Measurements from ENCODE around the gene IL11. TPM values are rescaled to one million over a fixed set of nuclear protein-coding genes. Genes with fewer than 3 reads are reported as not detected.

Gene IL11
- total RNA-seq, 1 donor from 2014 or later, result 0.06 TPM

DNA sequence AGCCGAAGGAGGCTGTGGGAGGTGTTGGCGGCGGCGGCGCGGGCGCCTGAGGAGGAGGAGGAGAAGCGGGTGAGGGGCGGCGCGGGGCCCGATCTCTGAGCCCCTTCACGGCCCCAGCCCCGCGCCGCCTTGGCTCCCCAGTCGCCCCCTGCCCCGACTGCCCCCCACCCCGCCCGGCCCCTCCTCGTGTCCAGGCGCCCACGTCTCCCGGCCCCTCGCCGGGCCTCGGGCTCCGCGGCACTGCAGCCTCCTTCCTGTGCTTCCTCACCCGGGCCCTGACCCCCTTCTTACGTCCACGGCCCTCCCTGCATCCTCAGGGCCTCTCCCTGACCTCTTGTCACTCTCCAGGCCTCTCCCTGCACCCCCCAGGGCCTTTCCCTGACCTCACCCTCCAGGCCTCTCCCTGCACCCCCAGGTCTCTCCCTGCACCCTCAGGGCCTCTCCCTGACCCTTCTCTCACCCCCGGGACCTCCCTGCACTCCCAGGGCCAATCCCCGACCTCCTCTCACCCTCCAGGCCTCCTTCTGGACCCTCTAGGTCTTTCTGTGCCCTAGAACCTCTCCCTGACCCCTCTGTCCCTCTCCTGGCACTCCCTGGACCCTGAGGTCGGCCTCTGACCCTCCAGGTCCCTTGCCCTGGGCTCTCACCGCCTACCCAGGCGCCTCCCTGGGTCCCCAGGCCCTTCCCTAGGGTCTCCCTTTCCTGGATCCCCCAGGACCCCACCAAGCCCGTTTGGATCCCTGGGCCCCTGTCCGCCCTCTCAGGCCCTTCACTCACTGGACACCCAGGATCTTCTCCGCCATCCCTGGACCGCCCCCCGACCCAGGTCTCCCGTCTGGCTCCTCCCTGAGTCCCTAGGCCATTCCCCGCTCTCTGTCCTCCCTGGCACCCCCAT, 30.1 kb downstream of the IL11 start:
- Histone ChIP-seq H3K27ac (peak overlapping the region; percentile 56), H3K9me3 (ENCODE audit: low read depth) (no peaks in the 10 kb centered on the region), H3K4me2 (peak overlapping the region; percentile 84), H4K20me1 (ENCODE audit: low read depth) (peaks cover 27% of the 10 kb centered on the region), H3K36me3 (no peaks in the 10 kb centered on the region), H3K27me3 (no peaks in the 10 kb centered on the region), H3K4me1 (peaks cover 8% of the 10 kb centered on the region), H3K4me3 (peak overlapping the region; percentile 95), H3K9ac (peak overlapping the region; percentile 74), H3K79me2 (ENCODE audit: low read depth) (peaks cover 26% of the 10 kb centered on the region), H3F3A (ENCODE audit: low read depth) (peaks cover 13% of the 10 kb centered on the region), H2AFZ (replicated peaks) (no peak overlapping the region)
- Mint-ChIP-seq H3K9me3 (no peaks in the 10 kb centered on the region), H3K4me3 (peak overlapping the region; percentile 98), H3K27me3 (ENCODE audit: insufficient read depth, low read depth) (peaks cover 12% of the 10 kb centered on the region), H3K27ac (peak overlapping the region; percentile 98), H3K36me3 (peaks cover 8% of the 10 kb centered on the region), H3K4me1 (peaks cover 21% of the 10 kb centered on the region)
- no peak for DNase-seq (ENCODE audit: low spot score)
- no peak for TF ChIP-seq EZH2 (IDR thresholded peaks at IDR 0.05)
- TF ChIP-seq, protein P1, sequence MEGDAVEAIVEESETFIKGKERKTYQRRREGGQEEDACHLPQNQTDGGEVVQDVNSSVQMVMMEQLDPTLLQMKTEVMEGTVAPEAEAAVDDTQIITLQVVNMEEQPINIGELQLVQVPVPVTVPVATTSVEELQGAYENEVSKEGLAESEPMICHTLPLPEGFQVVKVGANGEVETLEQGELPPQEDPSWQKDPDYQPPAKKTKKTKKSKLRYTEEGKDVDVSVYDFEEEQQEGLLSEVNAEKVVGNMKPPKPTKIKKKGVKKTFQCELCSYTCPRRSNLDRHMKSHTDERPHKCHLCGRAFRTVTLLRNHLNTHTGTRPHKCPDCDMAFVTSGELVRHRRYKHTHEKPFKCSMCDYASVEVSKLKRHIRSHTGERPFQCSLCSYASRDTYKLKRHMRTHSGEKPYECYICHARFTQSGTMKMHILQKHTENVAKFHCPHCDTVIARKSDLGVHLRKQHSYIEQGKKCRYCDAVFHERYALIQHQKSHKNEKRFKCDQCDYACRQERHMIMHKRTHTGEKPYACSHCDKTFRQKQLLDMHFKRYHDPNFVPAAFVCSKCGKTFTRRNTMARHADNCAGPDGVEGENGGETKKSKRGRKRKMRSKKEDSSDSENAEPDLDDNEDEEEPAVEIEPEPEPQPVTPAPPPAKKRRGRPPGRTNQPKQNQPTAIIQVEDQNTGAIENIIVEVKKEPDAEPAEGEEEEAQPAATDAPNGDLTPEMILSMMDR (IDR thresholded peaks at IDR 0.05), result no peak
- TF ChIP-seq EZH2phosphoT487 (IDR thresholded peaks at IDR 0.05), result no peak

DNA sequence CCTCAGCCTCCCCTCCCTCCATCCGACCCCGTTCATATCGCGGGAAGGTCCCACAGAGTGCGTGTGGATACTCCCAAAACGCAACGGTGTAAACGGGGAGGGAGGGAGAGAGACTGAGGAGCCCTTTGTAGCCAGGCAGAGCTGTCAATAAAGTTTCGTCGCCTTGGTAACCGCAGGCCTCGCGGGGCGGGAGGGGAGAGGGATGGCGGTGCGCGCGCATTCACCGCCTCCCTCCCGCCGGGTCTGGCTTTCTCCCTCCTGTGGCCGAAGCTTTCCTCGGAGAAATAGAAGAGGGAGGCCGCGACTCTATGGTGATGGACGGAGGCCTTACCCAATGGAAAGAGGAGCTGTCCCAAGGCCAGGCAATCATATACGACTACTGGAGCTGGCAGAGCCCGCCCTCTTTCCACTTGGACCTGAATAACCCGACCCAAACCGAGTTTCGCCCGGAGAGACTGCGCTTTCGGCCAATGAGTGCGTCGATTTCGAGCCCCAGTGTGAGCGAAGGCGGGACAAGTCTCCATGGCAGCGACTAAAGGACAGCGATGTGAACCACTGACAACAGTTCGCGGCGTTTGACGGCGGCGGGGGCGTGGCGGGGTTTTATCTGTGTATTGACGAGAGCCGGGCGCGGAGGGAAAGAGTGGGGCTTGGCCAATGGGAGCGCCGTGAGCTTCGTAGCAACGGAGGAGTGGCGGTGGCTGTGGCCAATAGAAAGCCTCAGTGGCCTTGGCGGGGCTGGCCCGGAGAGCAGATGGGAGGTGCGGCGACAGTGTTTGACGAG, 31.0 kb downstream of the IL11 start, which contains the start of gene KMT5C:
KMT5C (plus strand) TSS at position 772 of the 784 bp plus-strand sequence. CDS start 2,061 bp downstream, outside the sequence.
- peak; percentile 100 for DNase-seq (ENCODE audit: low spot score)
- Histone ChIP-seq H3K4me2 (peak within 1 kb of the TSS; percentile 84), H3K27me3 (no peaks in the 10 kb centered on the region), H3K4me3 (peak within 1 kb of the TSS; percentile 95), H3K4me1 (peaks cover 8% of the 10 kb centered on the region), H3F3A (ENCODE audit: low read depth) (peaks cover 13% of the 10 kb centered on the region), H2AFZ (replicated peaks) (peak within 1 kb of the TSS; percentile 63), H3K9me3 (ENCODE audit: low read depth) (no peaks in the 10 kb centered on the region), H3K36me3 (no peaks in the 10 kb centered on the region), H3K9ac (peak within 1 kb of the TSS; percentile 74), H3K79me2 (ENCODE audit: low read depth) (peaks cover 26% of the 10 kb centered on the region), H3K27ac (peak within 1 kb of the TSS; percentile 88), H4K20me1 (ENCODE audit: low read depth) (peaks cover 27% of the 10 kb centered on the region)
- Mint-ChIP-seq H3K27ac (peak within 1 kb of the TSS; percentile 98), H3K9me3 (no peaks in the 10 kb centered on the region), H3K36me3 (peaks cover 8% of the 10 kb centered on the region), H3K4me1 (peaks cover 18% of the 10 kb centered on the region), H3K27me3 (ENCODE audit: insufficient read depth, low read depth) (peaks cover 12% of the 10 kb centered on the region), H3K4me3 (peak within 1 kb of the TSS; percentile 98)
- TF ChIP-seq EZH2phosphoT487 (IDR thresholded peaks at IDR 0.05) (no peak), EZH2 (IDR thresholded peaks at IDR 0.05) (no peak)
- TF ChIP-seq, protein P1 (IDR thresholded peaks at IDR 0.05), result peak; percentile 19

GRCh38 chr19:55336101-55336500, 34.2 kb downstream of the IL11 start:
- Mint-ChIP-seq H3K27me3 (ENCODE audit: insufficient read depth, low read depth) (peaks cover 19% of the 10 kb centered on the region), H3K4me3 (no peak overlapping the region), H3K36me3 (no peaks in the 10 kb centered on the region), H3K4me1 (peaks cover 12% of the 10 kb centered on the region), H3K9me3 (no peaks in the 10 kb centered on the region), H3K27ac (no peak overlapping the region)
- no peak overlapping the region for H3K27ac ChIP-seq
- H3K9ac ChIP-seq, result no peak overlapping the region
- H3F3A ChIP-seq (ENCODE audit: low read depth), result peaks cover 13% of the 10 kb centered on the region
- no peaks in the 10 kb centered on the region for H3K27me3 ChIP-seq
- no peak for TF ChIP-seq EZH2 (IDR thresholded peaks at IDR 0.05)
- TF ChIP-seq, protein P1 (IDR thresholded peaks at IDR 0.05), result no peak
- TF ChIP-seq EZH2phosphoT487 (IDR thresholded peaks at IDR 0.05), result no peak
- H3K9me3 ChIP-seq (ENCODE audit: low read depth), result no peaks in the 10 kb centered on the region
- no peaks in the 10 kb centered on the region for H3K36me3 ChIP-seq
- H3K4me1 ChIP-seq, result no peaks in the 10 kb centered on the region
- no peak overlapping the region for H2AFZ ChIP-seq (replicated peaks)
- no peak for DNase-seq (ENCODE audit: low spot score)
- H3K4me2 ChIP-seq, result no peak overlapping the region
- H4K20me1 ChIP-seq (ENCODE audit: low read depth), result no peaks in the 10 kb centered on the region
- peaks cover 13% of the 10 kb centered on the region for H3K79me2 ChIP-seq (ENCODE audit: low read depth)
- no peak overlapping the region for H3K4me3 ChIP-seq

Measured in neural progenitor cell (in vitro differentiated cells).